Measurements from ENCODE around the gene GNG7.
A peak's percentile ranks its signal among the peaks of the same experiment; 100 is the strongest.

Gene GNG7

GRCh38 chr19:2483484-2484151 is 218.9 kb downstream of the GNG7 start:
- TF ChIP-seq CTCF (IDR thresholded peaks at IDR 0.05; ENCODE audit: insufficient read depth, low read depth, low read length, missing control alignments), result no peak
- H3K4me3 ChIP-seq (ENCODE audit: low read depth, low read length), result no peak overlapping the region
- no peak for DNase-seq (ENCODE audit: low read depth)

- no peak overlapping the region for H3K4me3 ChIP-seq (ENCODE audit: low read depth, low read length)
- TF ChIP-seq CTCF (IDR thresholded peaks at IDR 0.05; ENCODE audit: insufficient read depth, low read depth, low read length, missing control alignments), result no peak
- no peak for DNase-seq (ENCODE audit: low read depth)
Measured at GRCh38 chr19:2483084-2483483, 219.4 kb downstream of the GNG7 start.

- no peak for TF ChIP-seq CTCF (IDR thresholded peaks at IDR 0.05; ENCODE audit: insufficient read depth, low read depth, low read length, missing control alignments)
- DNase-seq (ENCODE audit: low read depth), result no peak
- H3K4me3 ChIP-seq (ENCODE audit: low read depth, low read length), result no peak overlapping the region
Measured at GRCh38 chr19:2482354-2483038, 220.0 kb downstream of the GNG7 start.

GRCh38 chr19:2481466-2481865 is 221.0 kb downstream of the GNG7 start:
- no peak for TF ChIP-seq CTCF (IDR thresholded peaks at IDR 0.05; ENCODE audit: insufficient read depth, low read depth, low read length, missing control alignments)
- no peak overlapping the region for H3K4me3 ChIP-seq (ENCODE audit: low read depth, low read length)
- no peak for DNase-seq (ENCODE audit: low read depth)

- peak; percentile 62 for TF ChIP-seq CTCF (IDR thresholded peaks at IDR 0.05; ENCODE audit: insufficient read depth, low read depth, low read length, missing control alignments)
- no peak for DNase-seq (ENCODE audit: low read depth)
Measured at GRCh38 chr19:2479556-2480194, 222.8 kb downstream of the GNG7 start.

GRCh38 chr19:2478756-2479555 is 223.5 kb downstream of the GNG7 start:
- no peak for TF ChIP-seq CTCF (IDR thresholded peaks at IDR 0.05; ENCODE audit: insufficient read depth, low read depth, low read length, missing control alignments)
- DNase-seq (ENCODE audit: low read depth), result peak; percentile 85
- peak overlapping the region; percentile 98 for H3K4me3 ChIP-seq (ENCODE audit: low read depth, low read length)

More at GRCh38 chr19:2479556-2480194, 222.8 kb downstream of the GNG7 start:
- H3K4me3 ChIP-seq (ENCODE audit: low read depth, low read length), result peak overlapping the region; percentile 98
